ENCODE data around the gene A3GALT2. TPM values are rescaled to one million over a fixed set of nuclear protein-coding genes. Genes with fewer than 3 reads are reported as not detected.

The A3GALT2 gene
- total RNA-seq = not detected

DNA sequence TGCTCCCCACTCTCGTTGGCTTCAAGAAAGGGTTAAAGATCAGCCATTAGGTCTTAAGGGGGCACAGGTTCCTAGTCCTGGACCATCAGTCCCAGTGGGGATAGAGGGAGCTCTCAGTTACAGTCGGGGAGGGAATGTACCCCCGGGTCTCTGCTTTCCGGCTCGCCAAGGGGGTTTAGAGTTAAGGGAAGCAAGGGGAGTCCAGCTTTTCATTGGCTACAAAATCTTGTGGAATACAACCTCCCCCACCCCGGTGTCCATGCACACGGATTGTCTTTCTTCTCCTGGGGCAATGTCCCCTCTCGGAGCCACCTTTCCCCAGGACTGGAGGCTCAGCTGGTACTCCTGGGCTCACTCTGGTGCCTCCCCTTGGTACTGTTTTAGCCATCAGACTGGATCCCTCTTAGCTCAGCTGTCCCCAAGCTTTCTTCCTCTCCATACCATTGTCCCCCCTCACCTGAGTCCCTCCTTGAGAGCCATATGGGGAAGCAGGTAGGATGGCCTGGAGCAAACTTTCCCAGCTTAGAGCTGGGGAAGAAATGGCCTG lies at the start of gene A3GALT2:
Gene A3GALT2, minus strand, starts transcription at position 480 of the 547 bp plus-strand sequence. Its CDS starts 0 bp downstream, at position 480.
- no peak for DNase-seq

DNA sequence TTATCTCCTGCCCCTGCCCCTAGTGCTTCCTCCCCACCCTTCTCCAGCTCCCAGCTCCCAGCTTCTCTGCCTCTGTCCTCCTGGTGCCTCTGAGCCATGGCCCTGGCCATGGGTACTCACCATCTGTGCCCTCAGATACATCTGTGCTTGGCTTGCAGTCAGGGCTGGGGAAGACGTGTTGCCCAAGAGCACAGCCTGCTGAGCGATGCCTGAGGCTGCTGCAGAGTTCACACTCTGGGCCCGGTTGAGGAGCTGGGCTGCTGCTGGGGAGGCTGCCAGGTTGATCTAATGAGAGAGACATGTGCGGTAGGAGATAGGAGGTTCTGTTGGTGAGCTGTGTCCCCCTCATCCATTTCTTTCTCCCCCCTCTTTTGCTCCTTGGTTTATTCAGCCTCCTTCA lies 49.4 kb upstream of the A3GALT2 start:
- no peak for DNase-seq

GRCh38 chr1:33369764-33370163 lies 48.9 kb upstream of the A3GALT2 start:
- no peak for DNase-seq

DNA sequence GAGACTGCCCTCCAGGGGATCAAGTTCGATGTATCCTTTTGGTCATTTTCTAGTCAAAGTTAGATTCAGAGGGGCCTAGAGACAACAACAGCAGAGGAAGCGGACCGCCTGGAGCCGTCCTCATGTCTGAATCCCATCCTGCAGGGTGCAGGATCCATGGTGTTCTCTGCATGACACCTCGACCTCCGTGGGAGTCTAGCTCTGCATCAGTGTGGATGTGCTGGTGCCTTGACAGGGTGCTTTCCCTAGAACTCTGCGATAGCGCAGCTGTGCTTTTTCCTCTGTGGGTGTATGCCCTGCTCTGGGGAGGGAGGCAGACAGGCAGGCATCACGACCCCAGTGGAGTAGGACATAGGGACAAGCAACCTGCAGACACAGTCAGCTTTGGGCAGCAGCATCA lies 48.2 kb upstream of the A3GALT2 start:
- no peak for DNase-seq

- no peak for DNase-seq
Observed at GRCh38 chr1:33368431-33368830, 47.5 kb upstream of the A3GALT2 start.

DNA sequence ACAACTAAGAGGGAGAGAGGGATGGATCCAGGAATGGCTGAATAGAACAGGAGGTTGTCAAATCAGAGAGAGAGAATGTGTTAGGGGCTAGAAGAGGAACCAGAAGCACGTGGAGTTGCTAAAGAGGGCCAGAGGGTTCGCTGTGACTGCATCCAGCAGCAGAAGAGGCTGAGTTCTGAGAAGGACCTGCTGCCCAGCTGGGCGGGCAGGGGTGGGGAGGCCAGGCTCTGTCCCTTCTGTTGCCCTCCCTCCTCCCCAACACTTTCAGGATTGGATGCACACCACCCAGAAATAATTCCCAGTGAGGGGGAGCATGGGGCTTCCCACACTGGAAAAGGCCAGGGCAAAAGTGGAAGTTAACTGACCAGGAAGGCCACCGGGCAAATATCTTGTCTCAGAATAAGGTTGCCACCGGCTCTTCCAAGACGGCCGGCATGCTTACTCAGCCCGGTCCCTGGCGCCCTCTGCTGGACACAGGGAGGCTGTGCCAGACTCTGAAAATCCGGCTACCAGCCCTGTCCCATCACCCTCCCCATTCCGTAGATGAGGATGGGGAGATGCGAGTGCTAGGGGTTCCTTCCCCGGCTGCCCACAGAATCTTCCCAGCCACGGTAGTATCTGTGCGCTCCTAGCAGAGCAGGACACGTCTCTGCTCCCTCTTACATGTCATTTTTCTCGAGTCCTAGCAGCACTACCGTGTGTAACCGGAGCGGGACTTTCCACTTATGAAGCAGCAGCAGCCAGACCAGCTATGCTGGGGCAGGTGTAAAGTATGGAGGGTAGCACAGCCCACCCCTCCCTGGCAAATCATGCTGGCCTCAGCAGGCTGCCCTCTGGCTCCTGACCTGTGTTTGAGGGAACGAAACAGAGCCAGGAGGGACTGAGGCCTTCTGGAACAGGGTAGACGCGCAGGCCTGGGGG lies 46.8 kb upstream of the A3GALT2 start:
- DNase-seq = peak; percentile 86

DNA sequence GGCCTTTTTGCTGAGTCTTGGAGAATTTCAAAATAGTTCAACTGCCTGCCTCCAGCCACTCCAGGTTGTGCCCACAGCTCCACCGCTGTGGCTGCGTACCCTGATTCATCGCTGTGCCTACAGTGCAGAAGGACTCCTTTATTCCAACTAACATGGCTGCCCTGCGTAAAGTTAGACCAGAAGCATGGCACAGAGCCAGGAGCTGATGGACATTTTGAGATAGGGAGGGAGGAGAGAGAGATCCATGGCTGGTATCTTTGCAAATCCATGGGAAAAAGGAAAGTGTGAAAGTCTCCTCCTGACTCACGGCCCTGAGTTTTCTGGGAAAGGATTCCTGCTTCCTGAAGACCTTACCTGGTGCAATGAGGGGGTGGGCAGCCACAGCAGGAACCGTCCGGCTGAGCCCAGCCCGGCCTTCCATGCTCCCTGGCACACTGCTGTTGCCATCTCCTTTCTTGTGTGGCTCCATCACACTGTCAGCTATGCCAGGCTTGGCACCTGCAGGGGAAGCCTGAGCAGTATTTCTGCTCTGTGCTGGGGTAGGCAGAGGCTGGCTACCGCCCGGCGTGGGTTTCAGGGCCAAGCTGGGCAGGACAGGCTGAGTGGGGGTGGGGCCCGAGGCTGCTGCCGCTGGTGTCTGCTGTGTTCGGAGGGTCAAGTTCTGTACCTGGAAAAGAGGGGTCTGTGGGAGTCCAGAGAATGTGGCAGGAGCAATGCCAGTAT lies 46.0 kb upstream of the A3GALT2 start:
- DNase-seq = no peak

DNA sequence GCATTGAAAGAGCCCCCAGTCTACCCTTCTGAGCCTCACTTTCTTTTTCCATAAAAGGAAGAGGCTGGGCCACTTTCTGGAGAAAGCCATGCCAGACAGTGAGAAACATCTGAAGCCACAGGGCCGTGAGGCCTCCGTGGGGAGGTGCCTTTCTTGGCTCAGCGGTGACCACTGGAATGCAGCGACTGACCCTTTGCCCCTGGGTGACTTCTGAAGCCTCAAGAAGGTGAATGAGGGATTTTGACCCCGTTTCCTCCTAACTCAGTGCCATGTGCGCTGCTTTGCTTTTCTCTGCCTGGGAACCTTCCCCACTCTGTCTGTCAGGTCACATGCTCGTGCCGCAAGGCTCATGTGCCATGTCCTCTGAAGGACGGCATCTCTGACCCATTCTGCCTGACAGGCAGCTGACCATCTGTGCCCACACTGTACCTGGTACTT lies 44.7 kb upstream of the A3GALT2 start:
- no peak for DNase-seq

GRCh38 chr1:33364565-33364918 lies 43.6 kb upstream of the A3GALT2 start:
- DNase-seq = no peak

DNA sequence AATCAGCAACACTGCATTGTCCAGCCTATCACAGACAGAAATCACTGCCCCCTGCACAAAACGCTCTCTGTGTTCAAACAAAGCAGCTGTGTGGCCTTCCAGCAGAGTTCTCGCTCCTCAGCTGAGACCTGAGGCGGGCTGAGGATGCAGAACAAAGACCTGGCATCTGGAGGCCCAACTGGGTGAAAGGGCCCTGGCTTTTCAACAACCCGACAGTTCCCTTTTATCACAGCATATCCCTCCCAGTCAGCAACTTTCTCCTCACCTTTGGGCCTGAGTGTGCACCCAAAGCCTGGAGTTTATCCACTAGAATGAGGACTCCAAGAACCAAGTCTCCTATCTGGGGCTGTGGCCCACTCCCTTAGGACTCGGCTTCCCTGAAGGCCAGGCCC lies 42.6 kb upstream of the A3GALT2 start:
- peak; percentile 46 for DNase-seq

- no peak for DNase-seq
Observed at GRCh38 chr1:33363021-33363420, 42.1 kb upstream of the A3GALT2 start.

DNA sequence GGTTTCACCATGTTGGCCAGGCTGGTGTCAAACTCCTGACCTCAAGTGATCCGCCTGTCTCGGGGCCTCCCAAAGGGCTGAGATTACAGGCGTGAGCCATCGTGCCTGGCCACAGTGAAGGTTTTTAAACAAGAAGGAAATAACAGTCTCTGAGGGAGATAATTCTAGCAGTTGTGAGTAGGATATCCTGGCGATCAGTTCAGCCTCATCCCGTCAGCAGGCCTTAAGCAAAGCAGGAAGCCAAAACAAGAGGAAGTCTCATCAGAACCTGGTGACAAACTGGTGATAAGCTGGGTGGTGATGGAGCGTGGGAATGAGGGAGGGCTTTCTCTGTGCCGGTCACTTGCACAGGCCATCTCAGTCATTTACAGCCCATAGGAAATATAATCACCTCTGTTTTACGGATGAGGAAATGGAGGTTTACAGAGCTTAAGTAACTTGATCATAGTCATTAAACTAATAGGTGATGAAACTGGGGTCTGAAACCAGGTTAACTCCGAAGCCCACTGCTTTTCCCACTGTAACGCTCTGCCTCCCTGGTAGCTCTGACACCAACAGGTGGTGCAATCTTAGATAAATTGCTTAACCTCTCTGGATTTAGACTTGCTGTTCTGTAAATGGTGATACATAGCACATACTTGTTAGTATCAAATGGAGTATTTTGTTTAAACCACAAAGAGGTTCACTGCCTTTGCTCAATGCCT lies 40.8 kb upstream of the A3GALT2 start:
- DNase-seq = no peak

DNA sequence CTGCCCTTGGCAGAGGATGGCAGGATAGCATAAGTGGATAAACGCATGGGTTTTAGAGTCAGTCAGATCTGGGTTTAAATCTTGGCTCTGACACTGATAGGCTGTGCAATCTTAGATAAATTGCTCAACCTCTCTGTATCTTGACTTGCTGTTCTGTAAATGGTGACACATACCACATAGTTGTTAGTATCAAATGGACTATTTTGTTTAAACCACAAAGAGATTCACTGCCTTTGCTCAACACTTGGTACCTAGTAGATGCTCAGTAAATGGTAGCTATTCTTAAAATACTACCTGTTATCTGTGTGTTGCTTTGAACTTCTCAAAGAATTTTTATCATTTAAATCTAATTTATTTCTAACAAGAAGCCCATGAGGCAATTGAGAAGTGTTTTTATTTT lies 39.5 kb upstream of the A3GALT2 start:
- no peak for DNase-seq

DNA sequence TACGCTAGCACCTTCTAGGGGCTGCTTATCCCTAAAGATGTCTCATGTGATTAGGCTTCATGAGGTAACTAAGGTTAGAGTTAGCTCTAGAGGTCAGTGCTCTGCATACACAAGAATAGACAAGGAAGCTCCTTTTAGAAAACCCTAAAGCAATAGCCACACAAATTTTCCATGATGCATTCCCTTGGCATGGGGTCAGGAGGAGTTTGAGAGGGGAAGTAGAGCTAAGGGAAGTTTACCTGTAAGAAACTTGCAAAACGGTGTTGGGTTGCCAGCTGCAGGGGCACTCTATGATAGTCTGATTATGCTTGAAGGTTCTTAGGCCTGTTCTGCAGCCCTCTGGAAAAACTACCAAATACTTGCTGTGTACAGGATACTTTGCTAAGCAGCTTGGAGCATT lies 39.0 kb upstream of the A3GALT2 start:
- no peak for DNase-seq

GRCh38 chr1:33358795-33359503 lies 38.1 kb upstream of the A3GALT2 start:
- DNase-seq = no peak

DNA sequence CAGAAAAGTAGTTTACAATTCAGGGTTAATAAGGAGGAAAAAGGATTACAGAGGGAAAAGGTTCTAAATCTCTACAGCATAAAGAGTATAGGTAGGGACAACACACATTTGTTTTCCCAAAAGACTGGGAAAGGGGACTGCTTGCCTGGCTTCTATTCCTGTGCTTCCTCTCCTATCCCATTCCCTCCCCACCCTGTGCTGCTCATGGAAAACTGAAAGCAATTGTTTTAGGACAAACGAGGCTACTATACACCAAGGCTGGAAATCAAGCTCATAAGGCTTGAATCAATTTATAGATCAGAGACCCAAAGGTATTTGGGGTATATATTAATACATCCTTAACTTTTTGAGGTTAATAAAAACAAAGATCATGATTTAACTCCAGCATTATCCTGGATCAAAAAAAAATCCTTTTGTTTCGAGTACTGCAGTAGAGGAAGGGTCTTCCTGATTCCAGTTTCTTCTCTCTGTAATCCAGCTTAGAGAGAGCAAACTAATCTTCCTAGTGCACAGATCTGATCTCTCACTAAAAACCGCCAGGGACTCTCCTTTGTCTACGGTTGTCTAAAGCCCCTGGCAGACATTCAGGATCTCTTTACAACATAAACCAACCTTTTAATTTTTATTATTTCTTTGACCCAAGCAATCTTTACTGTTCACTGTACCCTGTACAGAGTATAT lies 37.4 kb upstream of the A3GALT2 start:
- no peak for DNase-seq

- no peak for DNase-seq
Observed at GRCh38 chr1:33357099-33357498, 36.2 kb upstream of the A3GALT2 start.

GRCh38 chr1:33354707-33355316 lies 33.9 kb upstream of the A3GALT2 start:
- DNase-seq = no peak

GRCh38 chr1:33353531-33353930 lies 32.6 kb upstream of the A3GALT2 start:
- DNase-seq = no peak

- DNase-seq = no peak
Observed at GRCh38 chr1:33351281-33351660, 30.4 kb upstream of the A3GALT2 start.

Measured in occipital lobe (tissue), 2 donors.